GM19397 (cell line): ENCODE measurements around the gene ZNF691.
"Not testable (repeated sequence)": the region's sequence is repeated elsewhere in the genome, so short reads cannot be mapped to it uniquely, and the experiment has no call there.

Experiments used
- ATAC-seq: cut with Tn5 transposase; IDR thresholded peaks from one replicate; pipeline ENCODE4 v1.9.1; 2021; ENCODE audit warnings: mild to moderate bottlenecking, moderate library complexity; ENCODE audit not compliant: unreplicated experiment

The ZNF691 gene

GRCh38 chr1:42856554-42856953 lies 10.1 kb downstream of the ZNF691 start:
- ATAC-seq = not testable (repeated sequence)

DNA sequence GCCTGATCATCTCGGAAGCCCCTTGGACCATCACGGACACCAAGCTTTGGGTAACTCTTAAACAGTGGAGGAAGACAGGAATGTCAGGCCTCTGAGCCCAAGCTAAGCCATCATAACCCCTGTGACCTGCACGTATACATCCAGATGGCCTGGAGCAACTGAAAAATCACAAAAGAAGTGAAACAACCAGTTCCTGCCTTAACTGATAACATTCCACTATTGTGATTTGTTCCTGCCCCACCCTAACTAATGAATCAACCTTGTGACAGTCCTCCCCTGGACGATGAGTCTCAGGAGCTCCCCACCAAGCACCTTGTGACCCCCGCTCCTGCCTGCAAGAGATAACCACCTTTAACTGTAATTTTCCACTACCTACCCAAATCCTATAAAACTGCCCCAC lies 13.0 kb downstream of the ZNF691 start:
- not testable (repeated sequence) for ATAC-seq

DNA sequence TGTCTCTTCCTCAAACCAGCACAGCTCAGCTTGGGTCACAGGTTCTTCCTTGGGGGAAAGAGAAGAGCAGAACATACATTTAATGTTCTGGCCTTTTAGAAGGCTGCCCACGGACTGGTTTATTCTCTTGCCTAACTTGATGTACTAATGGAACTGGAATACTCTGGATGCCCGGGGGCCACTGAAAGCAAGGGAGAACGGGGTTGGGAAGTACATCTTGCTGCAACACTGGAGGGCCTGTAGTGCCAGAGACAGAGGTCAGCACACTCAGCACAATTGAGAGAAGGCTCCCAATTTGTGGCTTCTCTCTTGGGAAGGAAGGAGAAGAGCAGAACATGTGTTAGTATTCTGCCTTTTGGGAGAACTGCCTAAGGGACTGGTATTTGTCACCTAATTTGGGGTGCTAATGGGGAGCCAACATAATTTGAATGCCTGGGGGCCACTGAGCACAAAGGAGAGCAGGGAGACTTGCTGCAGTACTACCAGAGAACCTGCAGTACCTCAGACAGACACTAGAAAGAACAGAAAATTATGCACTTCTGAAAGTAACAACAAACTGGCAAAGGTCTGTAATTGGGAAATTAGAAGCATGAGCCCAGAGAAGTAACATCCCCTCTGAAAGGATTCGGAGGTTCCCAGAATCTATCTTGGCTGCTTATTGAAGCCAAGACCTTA lies 14.1 kb downstream of the ZNF691 start:
- ATAC-seq = no peak

DNA sequence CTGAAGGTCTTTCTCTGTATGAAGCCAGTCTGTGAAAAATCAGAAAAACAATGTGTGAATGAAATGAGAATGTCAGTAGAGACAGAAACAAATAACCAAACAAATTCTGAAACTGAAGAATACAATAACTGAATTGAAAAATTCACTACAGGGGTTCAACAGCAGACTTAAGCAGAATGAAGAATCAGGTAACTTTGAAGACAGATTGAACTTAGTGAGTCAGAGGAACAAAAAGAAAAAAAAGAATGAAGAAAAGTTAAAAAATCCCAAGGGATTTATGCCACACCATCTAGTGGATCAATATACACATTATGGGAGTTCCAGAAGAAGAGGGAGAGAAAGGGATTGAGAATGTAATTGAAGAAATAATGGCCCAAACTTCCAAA lies 14.6 kb downstream of the ZNF691 start:
- ATAC-seq = no peak

DNA sequence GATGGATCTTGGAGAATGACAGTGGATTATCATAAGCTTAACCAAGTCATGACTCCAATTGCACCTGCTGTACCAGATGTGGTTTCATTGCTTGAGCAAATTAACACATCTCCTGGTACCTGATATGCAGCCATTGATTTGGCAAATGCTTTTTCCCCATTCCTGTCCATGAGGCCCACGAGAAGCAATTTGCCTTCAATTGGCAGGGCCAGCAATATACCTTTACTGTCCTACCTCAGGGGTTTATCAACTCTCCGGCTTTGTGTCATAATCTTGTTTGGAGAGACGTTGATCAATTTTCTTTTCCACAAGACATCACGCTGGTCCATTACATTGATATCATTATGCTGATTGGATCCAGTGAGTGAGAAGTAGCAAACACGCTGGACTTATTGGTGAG lies 20.1 kb downstream of the ZNF691 start:
- ATAC-seq = no peak

GRCh38 chr1:42868466-42868865 lies 22.1 kb downstream of the ZNF691 start:
- not testable (repeated sequence) for ATAC-seq

- not testable (repeated sequence) for ATAC-seq
These were observed 22.8 kb downstream of the ZNF691 start for GRCh38 chr1:42869254-42869653.

DNA sequence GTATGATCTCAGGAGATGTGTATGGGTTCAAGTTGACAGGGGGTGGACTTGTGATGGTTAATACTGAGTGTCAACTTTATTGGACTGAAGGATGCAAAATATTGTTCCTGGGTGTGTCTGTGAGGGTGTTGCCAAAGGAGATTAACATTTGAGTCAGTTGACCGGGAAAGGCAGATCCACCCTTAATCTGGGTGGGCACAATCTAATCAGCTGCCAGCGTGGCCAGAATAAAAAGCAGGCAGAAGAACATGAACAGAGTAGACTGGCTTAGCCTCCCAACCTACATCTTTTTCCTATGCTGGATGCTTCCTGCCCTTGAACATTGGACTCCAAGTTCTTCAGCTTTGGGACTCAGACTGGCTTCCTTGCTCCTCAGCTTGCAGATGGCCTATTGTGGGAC lies 23.3 kb downstream of the ZNF691 start:
- ATAC-seq = not testable (repeated sequence)

- ATAC-seq = not testable (repeated sequence)
These were observed 26.7 kb downstream of the ZNF691 start for GRCh38 chr1:42873108-42873507.

GRCh38 chr1:42873670-42874069 lies 27.3 kb downstream of the ZNF691 start:
- no peak for ATAC-seq

DNA sequence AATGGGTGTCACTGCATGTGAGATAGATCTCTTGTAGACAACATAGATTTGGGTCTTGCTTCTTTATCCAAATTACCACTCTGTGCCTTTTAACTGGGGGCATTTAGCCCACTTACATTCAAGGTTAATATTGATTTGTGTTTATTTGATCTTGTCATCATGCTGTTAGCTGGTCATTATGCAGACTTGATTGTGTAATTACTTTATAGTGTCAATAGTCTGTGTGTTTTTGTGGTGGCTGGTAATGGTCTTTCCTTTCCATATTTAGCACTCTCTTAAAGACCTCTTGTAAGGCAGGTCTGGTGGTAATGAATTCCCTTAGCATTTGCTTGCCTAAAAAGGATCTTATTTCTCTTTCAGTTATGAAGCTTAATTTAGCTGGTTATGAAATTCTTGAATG lies 29.6 kb downstream of the ZNF691 start:
- ATAC-seq = no peak

GRCh38 chr1:42877380-42877779 lies 31.0 kb downstream of the ZNF691 start:
- ATAC-seq = no peak

DNA sequence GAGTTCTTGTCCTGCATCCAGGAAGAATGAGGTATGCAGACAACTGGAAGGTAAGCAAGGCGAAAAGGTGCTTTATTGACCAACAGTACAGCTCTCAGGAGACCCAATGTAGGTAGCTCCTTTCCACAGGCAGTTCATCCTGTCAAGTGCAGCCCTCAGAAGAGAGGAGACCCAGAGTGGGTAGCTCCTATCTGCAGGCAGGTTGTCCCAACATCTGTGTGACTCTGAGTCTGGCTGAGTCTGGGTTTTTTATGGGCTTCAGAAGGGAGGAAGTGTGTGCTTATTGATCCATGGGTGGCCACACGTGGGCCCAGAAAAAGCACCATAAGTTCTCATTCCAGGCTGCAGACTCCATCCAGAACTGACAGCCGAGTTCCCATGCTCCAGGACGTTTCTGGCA lies 34.0 kb downstream of the ZNF691 start:
- no peak for ATAC-seq

DNA sequence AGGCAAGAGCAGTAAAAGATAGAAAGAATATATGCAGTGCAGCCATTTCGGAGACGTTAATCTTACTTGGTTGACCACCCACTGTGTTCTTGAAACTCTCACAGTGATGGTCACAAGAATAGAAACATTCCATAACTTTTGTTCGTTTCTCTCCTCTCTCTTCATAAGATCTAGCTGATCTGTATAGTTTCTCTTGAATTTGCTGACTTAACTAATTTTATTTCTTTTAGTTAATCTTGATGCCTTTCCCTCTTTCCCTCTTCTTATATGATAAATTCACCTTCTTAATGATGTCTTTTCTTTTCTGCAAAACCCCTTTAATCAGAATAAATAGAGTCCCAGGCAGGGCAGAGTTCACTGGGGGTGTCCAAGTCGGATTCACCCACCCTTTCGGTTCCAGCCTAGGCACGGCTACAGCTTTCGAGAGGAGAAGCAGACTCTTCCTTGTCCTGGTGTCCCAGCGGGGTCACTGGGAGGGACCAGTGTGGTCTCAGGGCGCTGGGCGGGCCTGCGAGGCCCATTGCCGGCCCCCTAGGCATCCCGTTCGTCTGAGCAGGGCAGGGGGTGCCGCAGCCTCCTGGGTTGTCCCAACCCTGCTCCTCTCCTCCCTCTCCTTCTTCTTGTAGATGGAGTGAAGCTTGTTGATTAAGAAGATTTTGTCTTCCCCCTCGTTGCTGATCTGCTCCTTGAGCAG lies 39.8 kb downstream of the ZNF691 start:
- ATAC-seq = no peak

DNA sequence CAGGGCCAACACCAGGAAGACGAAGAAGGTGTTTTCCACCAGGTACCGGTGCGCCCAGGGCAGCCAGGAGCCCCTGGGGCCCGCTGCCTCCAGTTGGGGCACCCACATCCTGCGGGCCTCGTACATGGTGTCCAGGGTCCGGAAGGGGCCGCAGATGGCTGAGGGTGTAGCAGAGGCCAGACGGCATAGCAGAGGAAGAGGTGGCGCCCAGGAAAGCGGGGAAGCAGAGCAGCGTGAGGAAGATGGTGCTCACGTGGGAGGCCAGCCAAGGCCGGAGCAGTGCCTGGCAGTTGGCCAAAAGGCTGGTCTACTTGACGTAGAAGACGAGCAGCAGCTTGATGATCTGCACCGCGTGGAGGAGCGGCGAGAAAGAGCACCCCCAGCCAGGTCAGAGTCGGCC lies 40.4 kb downstream of the ZNF691 start:
- ATAC-seq = no peak

GRCh38 chr1:42887366-42887765 lies 41.0 kb downstream of the ZNF691 start:
- no peak for ATAC-seq

- ATAC-seq = no peak
These were observed 41.7 kb downstream of the ZNF691 start for GRCh38 chr1:42888013-42888633.

- ATAC-seq = no peak
These were observed 42.9 kb downstream of the ZNF691 start for GRCh38 chr1:42889264-42889663.

GRCh38 chr1:42891465-42892138 lies 45.2 kb downstream of the ZNF691 start:
- no peak for ATAC-seq

DNA sequence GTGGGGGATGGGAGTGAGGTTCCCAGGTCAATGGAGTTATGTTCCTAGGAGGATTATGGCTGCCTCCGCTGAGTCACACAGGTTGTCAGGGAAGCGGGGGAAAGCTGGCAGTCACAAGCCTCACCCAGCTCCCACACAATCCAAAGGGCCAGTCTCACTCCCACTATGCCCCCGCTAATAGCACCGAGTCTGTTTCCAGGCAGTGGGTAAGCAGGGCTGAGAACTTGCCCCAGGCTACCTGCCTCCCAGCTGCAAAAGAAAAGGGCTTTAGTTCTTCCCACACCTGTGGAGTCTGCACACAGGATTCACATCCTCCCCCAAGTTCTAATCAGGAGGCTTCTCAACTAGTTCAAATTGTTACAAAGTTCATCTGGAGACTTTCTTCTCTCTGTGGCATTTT lies 53.5 kb downstream of the ZNF691 start:
- not testable (repeated sequence) for ATAC-seq
